CD4-positive, alpha-beta T cell treated with Interleukin-4 for 4 hours (primary cell): ENCODE measurements around the gene SLC39A1.

Experiments used
- DNase-seq: peaks from one replicate; pipeline ENCODE4 v3.0.0-alpha.2; 2020

The SLC39A1 gene

DNA sequence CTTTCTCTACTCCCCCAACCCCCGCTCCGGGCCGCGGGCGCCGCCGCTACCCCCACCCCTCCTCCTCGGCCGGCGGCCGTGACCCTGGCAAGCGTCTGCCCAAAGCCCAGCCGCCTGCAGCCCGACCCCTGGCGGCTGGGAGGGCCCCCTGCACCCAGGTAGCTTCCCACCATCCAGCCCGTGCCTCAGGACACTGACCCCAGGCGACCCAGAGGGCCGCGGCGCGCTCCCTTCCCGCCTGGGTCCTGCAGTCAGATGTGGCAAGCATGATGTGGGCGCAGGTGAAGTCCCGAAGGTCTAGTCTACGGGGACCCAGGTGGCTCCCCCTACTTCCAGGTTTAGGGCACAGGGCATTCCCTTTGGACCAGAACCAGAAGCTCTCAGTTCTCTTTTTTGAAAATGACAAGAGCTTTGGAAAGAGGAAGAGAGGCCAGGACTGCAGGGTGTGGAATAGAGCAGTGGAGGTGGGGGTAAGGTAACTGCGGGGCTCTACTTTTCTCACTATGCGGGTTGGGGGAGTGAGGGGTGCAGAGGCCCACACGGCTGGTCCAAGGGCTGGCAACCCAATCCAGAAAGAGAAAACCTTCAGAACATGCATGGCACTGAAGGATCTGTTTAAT, 16.6 kb downstream of the SLC39A1 start, which contains the start of gene DENND4B:
Gene DENND4B (minus strand): TSS at position 97 of the 620 bp plus-strand sequence. CDS start 2,344 bp downstream, outside the sequence.
- peak; percentile 71 for DNase-seq

- peak; percentile 78 for DNase-seq
These were observed 17.3 kb downstream of the SLC39A1 start for GRCh38 chr1:153945795-153946621.

- DNase-seq = peak; percentile 85
These were observed 18.1 kb downstream of the SLC39A1 start for GRCh38 chr1:153945131-153945794.

GRCh38 chr1:153944827-153945117, 18.6 kb downstream of the SLC39A1 start:
- DNase-seq = no peak

GRCh38 chr1:153944005-153944826, 19.1 kb downstream of the SLC39A1 start:
- DNase-seq = peak; percentile 27

DNA sequence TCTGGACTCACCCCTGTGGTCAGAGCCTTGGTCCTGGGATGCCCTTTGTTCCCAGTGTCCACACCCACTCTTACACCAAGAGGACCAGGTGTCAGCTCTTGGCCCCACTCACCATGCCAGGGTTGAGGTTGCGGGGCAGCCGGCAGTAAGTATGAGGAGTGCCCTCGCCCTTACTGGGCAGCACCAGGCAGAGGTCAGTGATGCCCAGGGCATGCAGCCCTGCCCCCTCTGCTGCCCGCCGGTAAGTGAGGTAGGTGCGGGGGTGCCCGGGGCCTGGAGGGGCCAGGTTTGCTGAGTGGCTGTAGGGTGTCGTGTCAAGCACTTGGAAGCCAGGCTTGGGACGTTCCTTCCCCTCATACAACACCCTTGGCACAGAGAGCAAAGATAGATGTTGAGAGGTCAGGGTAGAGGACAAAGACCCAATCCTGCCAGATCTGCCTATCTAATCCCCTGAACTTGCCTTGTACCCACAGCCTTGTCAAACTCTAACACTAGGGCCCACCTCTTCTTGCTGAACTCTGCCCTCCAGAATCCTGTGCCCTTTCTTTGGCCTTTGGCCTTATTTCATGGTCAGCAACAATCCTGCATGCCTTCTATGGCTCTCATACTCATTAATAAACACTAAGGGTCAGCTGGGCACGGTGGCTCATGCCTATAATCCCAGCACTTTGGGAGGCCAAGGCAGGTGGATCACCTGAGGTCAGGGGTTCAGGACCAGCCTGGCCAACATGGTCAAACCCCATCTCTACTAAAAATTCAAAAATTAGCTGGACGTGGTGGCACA, 20.4 kb downstream of the SLC39A1 start:
- DNase-seq = no peak

GRCh38 chr1:153941826-153942725, 21.3 kb downstream of the SLC39A1 start:
- DNase-seq = no peak

GRCh38 chr1:153940756-153941155, 22.6 kb downstream of the SLC39A1 start:
- no peak for DNase-seq

DNA sequence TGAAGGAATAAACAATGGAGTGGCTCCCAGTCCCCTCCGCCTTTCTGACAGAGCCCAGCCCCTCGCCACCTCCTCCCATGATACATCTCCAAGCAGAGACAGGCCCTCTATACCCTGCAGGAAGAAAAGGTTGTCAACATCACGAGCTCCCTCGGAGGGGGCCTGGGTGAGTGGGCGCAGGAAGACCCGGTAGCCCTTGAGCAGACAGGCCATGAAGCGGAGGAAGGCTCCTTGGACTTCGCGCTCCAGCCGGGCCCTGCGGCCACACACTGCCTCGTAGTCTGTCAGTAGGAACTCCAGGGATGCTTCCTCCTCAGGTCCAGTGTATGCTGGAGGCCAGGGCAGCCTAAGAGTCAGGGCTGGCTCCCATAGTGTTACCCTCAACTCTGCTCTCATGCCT, 23.9 kb downstream of the SLC39A1 start:
- DNase-seq = no peak

DNA sequence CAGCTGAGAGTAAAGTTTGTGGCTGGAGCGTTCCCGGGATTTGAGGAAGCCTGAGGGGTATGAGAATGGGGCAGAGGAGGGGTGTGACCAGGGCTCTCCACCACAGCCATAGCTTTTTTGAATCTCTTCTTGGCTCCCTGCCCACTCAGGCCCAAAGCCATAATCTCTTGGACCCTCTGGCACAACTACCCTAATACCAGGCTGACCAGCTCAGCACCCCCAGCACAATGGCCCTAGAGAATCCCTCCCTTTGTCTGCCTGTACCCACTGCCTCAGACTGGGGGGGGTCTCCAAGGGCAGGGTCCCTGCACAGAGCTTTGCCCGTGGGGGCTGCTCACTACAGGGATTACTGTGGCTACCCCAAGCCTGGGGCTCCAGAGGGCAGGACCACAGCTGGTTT, 24.3 kb downstream of the SLC39A1 start:
- no peak for DNase-seq

- DNase-seq = no peak
These were observed 26.0 kb downstream of the SLC39A1 start for GRCh38 chr1:153937331-153937730.

DNA sequence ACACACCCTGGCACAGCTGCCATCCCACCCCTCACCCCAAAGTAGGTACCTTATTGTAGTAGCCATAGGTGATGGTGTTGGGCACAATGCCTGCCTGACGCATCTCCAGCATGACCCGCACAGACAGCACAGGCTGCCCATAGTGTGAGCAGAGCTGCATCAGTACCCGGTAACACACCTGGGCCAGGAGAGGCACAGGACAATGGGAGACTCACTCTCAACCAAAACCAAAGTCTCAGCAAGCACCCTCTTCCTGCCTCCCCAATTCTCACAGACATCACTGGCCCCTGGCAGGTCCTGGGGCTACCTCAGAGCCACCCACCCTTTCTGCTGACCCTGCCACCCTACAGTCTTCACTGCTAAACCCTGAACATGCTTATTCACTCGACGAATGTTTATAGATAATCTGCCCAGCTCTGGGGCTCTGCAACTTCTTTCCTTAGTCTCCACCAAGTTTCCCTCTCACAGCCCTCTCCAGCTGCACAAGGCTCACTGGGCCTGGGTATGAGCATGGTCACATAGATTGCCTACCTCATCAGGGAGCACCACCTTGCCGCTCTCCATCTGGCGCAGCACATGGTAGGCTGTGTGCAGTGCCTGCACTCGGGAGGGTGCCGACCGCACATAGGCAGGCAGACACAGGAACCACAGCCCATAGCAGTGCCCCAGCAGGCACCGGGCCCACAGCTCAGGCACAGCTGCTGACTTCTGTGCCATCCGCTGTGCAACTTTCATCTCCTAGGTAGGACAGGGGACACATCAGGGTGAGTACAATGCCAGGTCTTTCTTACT, 27.1 kb downstream of the SLC39A1 start:
- no peak for DNase-seq

- no peak for DNase-seq
These were observed 28.6 kb downstream of the SLC39A1 start for GRCh38 chr1:153934746-153935145.

DNA sequence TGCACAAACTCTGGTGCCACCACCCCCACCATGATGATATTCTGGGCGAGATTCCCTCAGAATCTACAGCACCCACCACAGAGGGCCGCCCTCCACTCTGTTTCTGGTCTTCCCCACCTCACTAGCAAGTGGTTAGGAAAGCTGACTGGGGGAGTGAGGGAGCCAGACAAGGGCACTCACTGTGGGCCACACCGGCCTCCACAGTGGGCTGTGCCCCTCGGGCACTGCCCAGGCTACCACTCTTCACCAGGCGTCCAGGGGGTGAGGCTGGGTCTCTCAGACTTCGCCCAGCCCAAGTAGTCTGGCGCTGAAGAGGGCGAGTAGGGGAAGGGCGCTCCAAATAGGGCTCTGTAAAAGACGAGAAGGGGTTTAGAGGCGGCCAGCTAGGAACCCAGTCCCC, 29.4 kb downstream of the SLC39A1 start:
- DNase-seq = no peak

GRCh38 chr1:153933430-153933829, 29.9 kb downstream of the SLC39A1 start:
- no peak for DNase-seq

GRCh38 chr1:153932156-153933131, 30.9 kb downstream of the SLC39A1 start:
- no peak for DNase-seq

- DNase-seq = no peak
These were observed 33.1 kb downstream of the SLC39A1 start for GRCh38 chr1:153929981-153930948.

- DNase-seq = no peak
These were observed 33.9 kb downstream of the SLC39A1 start for GRCh38 chr1:153929426-153929825.
